Activated naive CD8-positive, alpha-beta T cell treated with anti-CD3 and anti-CD28 coated beads, Interleukin-2, amount 50 U/mL, for 16 hours (primary cell): ENCODE data around the gene SLC35F3.

Experiments used
- DNase-seq: peaks from one replicate; pipeline ENCODE4 v3.0.0-alpha.2; 2020; ENCODE audit warnings: low read depth, low spot score

SLC35F3 gene

GRCh38 chr1:233972951-233973635 is 68.6 kb downstream of the SLC35F3 start:
- no peak for DNase-seq

GRCh38 chr1:233975486-233975885 is 71.0 kb downstream of the SLC35F3 start:
- DNase-seq: no peak

- no peak for DNase-seq
Observed at GRCh38 chr1:233981042-233981675, 76.7 kb downstream of the SLC35F3 start.

GRCh38 chr1:233982827-233983518 is 78.5 kb downstream of the SLC35F3 start:
- no peak for DNase-seq

- no peak for DNase-seq
Observed at GRCh38 chr1:233983811-233984210, 79.3 kb downstream of the SLC35F3 start.

- DNase-seq: no peak
Observed at GRCh38 chr1:233988963-233989696, 84.7 kb downstream of the SLC35F3 start.

- no peak for DNase-seq
Observed at GRCh38 chr1:233990486-233990885, 86.0 kb downstream of the SLC35F3 start.

- no peak for DNase-seq
Observed at GRCh38 chr1:233993651-233994050, 89.2 kb downstream of the SLC35F3 start.

- DNase-seq: no peak
Observed at GRCh38 chr1:233994112-233994511, 89.6 kb downstream of the SLC35F3 start.

- DNase-seq: no peak
Observed at GRCh38 chr1:233998456-233998855, 94.0 kb downstream of the SLC35F3 start.

- DNase-seq: no peak
Observed at GRCh38 chr1:233998891-233999290, 94.4 kb downstream of the SLC35F3 start.

- no peak for DNase-seq
Observed at GRCh38 chr1:234000557-234001041, 96.1 kb downstream of the SLC35F3 start.

GRCh38 chr1:234001817-234002216 is 97.3 kb downstream of the SLC35F3 start:
- no peak for DNase-seq

GRCh38 chr1:234004591-234004990 is 100.1 kb downstream of the SLC35F3 start:
- no peak for DNase-seq

GRCh38 chr1:234007684-234008083 is 103.2 kb downstream of the SLC35F3 start:
- no peak for DNase-seq

GRCh38 chr1:234008591-234008990 is 104.1 kb downstream of the SLC35F3 start:
- DNase-seq: no peak

- no peak for DNase-seq
Observed at GRCh38 chr1:234009668-234010067, 105.2 kb downstream of the SLC35F3 start.

GRCh38 chr1:234014208-234014607 is 109.7 kb downstream of the SLC35F3 start:
- no peak for DNase-seq

GRCh38 chr1:234018816-234019215 is 114.3 kb downstream of the SLC35F3 start:
- DNase-seq: no peak

GRCh38 chr1:234019387-234019786 is 114.9 kb downstream of the SLC35F3 start:
- DNase-seq: no peak

GRCh38 chr1:234022302-234022701 is 117.8 kb downstream of the SLC35F3 start:
- DNase-seq: no peak

GRCh38 chr1:234039603-234040002 is 135.1 kb downstream of the SLC35F3 start:
- DNase-seq: no peak
